ENCODE measurements around the gene TWIST2.

TWIST2 gene

DNA sequence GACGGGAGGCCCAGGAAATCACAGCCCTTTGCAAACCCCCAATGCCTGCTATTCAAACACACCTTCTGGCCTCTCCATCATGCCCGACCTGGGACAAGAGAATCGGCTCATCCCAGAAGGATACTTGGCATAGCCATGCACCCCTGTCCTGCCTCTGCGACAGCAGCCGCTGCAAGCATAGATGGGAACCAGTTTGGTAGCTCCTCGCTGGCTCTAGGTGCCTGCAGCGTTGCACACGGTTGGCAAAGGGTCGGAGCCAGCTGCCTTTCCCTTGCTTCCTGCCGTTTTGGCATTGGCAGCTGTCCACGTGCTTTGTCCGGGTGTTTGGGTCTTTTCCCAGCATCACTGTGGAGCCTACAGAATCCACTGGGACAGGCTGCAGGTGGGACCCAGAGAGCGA is 76.9 kb downstream of the TWIST2 start:
- DNase-seq = no peak

GRCh38 chr2:238925281-238925680 is 77.4 kb downstream of the TWIST2 start:
- DNase-seq = no peak

DNA sequence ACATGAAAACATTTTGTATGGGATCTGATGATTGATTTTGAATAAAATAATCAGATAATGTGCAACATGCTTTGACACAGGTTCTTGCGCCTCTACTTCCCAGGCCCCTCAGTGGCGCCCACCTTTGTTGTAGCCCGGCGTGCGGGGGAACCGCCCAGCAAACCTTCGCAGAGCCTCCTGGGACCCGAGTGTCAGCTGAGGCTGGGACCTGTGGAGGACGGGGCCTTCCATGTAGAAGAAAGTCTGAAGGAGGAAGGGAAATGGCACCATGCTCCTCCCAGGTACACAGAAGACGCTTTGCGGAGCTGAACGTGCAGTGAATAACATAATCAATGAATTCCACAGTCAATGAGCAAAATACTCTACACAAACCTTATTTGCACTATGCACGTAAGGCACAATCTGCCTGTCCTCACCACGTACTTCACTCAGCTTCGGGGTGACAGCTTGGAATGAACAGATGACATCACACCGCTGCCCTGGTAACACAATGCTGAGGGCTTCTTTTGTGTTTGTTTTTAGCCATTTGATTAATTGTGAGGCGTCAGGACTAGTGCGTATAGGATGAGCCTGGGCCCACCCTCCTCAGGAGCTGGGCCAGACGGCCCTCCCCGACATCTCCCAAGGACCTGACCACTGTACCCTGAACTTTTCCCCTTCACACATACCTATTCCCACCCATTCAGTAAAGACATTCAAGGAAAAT is 78.1 kb downstream of the TWIST2 start:
- no peak for DNase-seq

DNA sequence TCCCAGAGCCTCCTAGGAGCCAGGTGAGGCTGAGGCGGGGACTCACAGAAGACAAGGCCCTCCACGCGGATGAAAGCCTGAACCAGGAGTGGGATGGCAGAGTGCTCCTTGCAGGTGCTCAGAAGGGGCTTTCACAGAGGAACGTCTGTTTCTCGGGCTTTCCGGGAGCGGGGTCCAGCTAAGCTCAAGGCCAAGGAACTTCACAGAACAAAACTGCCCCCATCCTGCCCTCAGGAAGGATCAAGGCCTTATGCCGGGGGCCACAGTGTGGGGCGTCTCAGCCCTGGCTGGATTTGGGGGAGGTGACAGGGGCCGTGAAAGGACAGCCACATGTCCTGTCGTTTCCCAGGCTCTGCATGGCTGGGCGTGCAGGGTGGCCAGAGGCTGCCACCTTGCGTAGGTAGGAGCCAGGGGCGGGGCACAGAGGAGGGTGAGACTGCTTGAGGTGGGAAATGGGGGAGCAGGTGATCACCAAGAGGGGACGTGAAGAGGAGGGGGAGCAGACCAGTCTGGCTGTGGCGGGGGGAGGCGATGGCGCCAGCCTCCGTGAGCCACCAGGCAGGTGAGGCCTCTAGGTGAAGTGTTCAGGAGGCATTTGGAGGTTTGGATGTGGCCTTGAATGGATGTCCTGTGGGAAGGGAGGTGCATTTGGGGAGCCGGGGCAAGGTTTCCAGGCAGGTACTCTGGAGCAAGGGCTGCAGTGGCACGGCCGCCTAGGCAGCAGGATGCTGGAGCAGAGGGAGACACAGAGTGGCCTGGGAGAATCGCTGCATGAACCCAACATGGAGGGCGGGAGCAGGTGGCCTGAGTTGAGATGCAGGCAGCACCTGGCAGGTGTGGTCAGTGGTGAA is 79.1 kb downstream of the TWIST2 start:
- DNase-seq = no peak

DNA sequence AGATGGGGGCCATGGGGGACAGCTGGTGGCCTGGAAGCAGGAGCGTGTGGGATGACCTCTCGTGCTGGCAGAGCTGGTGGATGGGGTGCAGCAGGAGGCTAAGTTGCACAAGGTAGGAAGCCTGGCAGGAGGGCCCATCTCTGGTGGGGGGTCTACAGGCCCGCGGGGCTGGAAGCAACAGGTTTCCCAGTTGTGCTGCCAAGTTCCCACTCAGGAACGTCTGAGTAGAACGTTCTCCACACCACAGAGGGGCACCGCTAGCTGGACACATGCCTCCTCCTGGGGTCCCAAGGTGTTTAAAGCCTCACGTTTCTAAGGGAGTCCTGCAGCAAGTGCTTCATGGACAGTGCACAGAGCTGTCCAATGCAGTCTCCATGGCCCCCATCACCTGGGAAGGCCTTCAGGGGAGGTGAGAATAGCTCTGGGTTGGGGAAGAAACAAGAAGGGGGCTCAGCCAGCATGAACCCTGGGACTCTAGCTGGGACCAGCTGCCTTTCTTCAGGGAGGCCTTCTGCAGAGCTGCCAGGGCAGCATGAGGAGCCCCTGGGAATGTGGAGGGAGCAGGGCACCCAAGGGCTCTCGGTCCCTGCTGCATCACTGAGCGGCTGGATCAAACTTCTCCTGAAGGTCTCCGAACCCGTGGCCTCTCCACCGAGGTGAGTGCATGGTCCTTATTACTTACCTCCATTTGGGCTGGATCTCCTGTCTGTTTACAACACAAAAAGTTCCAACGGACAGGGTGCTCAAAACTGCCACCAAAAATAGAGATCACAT is 80.0 kb downstream of the TWIST2 start:
- no peak for DNase-seq

DNA sequence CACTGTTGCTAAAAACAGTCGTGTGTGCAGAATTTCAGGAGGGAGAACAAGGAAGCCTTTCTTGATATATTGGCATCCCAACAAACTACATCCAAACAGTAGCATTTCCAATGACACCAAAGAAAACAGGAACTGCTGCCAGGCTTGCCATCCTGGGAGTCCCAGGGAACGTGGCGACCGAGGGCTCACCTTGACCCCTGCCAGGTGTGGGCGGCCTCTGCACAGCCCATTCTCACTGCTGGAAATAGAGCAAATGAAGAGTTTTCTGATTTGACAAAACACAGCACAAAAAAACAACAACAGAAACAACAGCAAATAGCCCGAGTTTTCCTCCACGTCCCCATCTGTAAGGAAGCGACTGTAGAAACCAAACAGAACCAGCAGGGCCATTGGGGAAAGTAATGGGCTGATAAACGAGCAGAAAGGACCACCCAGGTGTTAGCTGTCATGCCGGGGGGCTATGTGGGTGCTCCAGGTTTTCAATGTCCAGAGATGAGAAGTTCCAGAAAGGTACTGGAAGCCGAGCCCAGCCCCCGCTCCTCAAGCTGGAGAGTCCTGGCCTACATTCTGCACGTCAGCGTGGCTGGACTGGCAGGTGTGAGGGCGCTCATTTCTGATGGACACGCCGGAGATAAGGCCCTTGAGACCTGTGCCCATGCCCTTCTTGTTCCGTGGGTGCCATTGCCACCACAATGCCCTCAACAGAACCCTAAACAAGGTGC is 80.8 kb downstream of the TWIST2 start:
- no peak for DNase-seq

DNA sequence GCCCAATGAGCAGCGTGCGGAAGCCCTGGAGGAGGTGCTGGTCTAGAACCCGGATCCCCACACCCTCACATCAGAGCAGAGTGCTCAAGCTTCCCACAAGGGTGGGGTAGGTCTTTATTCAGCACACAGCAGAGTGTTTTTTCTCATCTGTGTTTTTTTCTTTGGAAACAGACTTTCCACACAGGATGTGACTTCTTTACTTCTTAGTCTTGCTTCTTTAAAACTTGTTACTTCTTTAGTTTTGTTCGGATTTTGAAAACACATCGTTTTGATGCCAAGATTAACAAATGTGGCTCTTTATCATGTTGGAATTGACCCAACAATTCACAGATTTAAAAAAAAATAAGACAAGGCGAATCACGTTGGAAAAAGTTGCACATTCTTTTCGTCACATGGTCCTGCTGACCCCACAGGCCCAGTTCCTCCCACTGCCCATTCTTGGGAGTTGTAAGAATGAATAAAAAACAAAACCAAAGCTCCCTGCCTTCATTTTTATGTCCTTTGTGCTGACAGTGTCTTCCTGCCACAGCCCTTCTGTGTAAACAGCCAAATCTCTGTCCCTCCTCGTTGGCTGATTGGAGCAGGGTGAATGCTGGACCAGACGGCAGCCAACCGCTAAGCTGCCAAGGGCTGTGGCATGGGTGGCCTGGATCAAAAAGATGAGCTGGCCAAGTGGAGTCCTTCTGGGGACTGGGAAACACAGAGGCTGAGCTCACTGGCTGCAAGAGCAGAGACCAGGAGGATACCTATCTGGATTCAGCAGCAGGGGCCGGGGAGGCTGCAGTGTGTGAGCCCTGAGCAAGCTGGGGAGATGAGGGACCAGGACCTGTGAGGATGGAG is 81.6 kb downstream of the TWIST2 start:
- DNase-seq = no peak

DNA sequence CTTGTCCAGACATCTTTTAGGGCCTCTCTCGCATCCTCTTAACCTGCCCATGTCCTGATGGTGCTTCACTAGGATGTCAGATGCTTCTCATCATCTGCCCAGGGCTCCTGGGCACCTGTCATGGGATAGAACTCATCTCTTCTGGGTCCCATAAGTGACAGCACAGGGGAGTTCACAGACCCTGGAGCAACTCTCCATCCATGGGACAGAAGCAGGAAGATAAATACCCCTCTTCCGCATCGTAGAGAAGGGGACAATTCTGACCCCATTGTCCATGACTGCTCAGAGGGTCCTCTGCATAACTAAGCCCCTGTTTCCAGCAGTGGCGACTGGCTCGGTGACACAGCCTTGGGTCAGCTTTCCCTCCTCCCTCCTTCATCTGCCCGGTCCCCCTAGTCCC is 82.3 kb downstream of the TWIST2 start:
- no peak for DNase-seq

- no peak for DNase-seq
Measured at GRCh38 chr2:238936162-238937052, 88.5 kb downstream of the TWIST2 start.

- no peak for DNase-seq
Measured at GRCh38 chr2:238938003-238938400, 90.1 kb downstream of the TWIST2 start.

GRCh38 chr2:238938401-238939055 is 90.6 kb downstream of the TWIST2 start:
- DNase-seq = no peak

GRCh38 chr2:238939074-238939473 is 91.2 kb downstream of the TWIST2 start:
- no peak for DNase-seq

- DNase-seq = no peak
Measured at GRCh38 chr2:238939521-238940403, 91.9 kb downstream of the TWIST2 start.

DNA sequence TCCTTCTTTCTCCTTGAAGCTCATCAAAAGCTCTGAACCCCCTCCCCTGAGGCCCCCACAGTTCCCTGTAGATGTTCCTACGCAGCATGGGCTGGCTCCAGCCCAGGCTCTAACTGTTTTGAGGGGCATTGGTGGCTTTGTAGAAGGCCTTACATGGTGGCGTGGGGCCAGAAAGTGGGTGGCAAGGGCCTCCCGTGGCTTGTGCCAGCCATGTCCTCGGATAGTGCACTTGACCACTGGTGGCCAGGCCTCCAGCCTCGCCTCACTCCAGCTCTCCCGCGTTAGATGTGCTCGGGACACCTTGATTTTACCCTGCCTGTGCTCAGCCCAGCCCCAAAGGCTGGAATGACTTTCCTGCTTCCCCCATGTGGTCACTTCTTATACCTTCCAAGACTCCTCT is 92.9 kb downstream of the TWIST2 start:
- DNase-seq = no peak

GRCh38 chr2:238941262-238941792 is 93.4 kb downstream of the TWIST2 start:
- no peak for DNase-seq

DNA sequence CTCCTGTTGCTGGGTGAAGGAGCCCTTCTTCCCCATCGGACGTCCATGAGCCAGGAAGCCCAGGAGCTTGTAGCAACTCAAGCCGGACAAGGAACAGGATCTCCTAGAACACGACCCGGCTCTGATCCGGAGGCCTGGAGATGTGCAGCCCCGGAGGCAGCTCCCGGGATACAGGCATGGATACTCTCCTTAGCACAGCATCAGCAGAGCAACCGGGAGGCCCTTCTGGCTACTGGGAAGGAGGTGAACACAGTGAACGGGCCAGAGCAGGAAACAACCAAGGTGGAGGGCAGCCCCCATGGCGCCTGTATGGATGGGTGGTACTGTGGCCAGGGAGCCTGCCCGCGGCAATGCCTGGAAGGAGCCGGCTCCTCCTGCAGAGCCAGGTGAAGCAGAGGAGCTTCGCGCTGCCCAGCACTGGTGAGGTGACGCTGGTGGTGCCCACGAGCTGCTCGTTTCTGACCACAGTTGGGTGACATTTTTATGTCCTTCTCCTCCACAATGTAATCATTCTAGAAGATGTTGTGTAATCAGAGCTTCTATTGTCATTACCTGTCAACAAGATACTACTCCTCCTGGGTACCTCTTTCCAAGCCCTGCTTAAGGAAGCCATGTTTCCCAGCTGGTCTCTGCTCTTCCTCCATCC is 94.3 kb downstream of the TWIST2 start:
- DNase-seq = no peak

- no peak for DNase-seq
Measured at GRCh38 chr2:238942726-238943300, 94.9 kb downstream of the TWIST2 start.
